Sigmoid colon (tissue), 7 donors: ENCODE results near the gene OR5M11. TPM values are rescaled to one million over a fixed set of nuclear protein-coding genes. Genes with fewer than 3 reads are reported as not detected.

Source experiments
- DNase-seq: peaks from one replicate; pipeline ENCODE4 v3.0.0-alpha.2; 2019
- H3K27ac ChIP-seq, 4 donors: fragments of 200-600 bp; sonication (generic); one replicate each; pipeline ENCODE4 v1.5.1; 2016 to 2019; ENCODE audit warnings: mild to moderate bottlenecking in 1 of 4
- H3K27me3 ChIP-seq, 3 donors: fragments of 200-600 bp; sonication (generic); one replicate each; pipeline ENCODE4 v1.5.1; 2019; ENCODE audit warnings: mild to moderate bottlenecking in 1 of 3
- H3K36me3 ChIP-seq, 4 donors: fragments of 200-600 bp; sonication (generic); one replicate each; pipeline ENCODE4 v1.5.1; 2016 to 2019
- H3K4me1 ChIP-seq, 4 donors: fragments of 200-600 bp; sonication (generic); one replicate each; pipeline ENCODE4 v1.5.1; 2017 to 2019
- H3K4me3 ChIP-seq, 4 donors: fragments of 200-600 bp; sonication (generic); one replicate each; pipeline ENCODE4 v1.5.1; 2017 to 2019; ENCODE audit warnings: mild to moderate bottlenecking in 2 of 4, moderate library complexity in 1 of 4
- H3K9me3 ChIP-seq, 4 donors: fragments of 200-600 bp in 3 of 4; sonication (generic) in 3 of 4; one replicate each; pipeline versions ENCODE4 v1.5.1 to v1.6.1; 2013 to 2019
- CTCF ChIP-seq, 4 experiments: fragments of 450-650 bp in 3 of 4; fragments of 200-600 bp in 1 of 4; IDR thresholded peaks; one replicate each; pipeline ENCODE4 v1.5.1; 2016 to 2019; ENCODE audit warnings: antibody characterized with exemption in 4 of 4, mild to moderate bottlenecking in 3 of 4, moderate library complexity in 2 of 4
- EP300 ChIP-seq, 4 donors: sonication (generic); formaldehyde crosslinking; IDR thresholded peaks; one replicate each; pipeline ENCODE4 v1.6.1; 2017; ENCODE audit warnings: antibody characterized with exemption in 4 of 4
- POLR2A ChIP-seq, 2 donors: fragments of 450-650 bp; IDR thresholded peaks; one replicate each; pipeline ENCODE4 v1.6.1; 2016; ENCODE audit warnings: antibody characterized with exemption in 2 of 2, mild to moderate bottlenecking in 2 of 2, moderate library complexity in 2 of 2
- POLR2AphosphoS5 ChIP-seq, 4 donors: sonication (generic); formaldehyde crosslinking; IDR thresholded peaks; one replicate each; pipeline ENCODE4 v1.6.1; 2017; ENCODE audit warnings: antibody characterized with exemption in 4 of 4
- WGBS, 2 donors: extraction: QIAGEN DNeasy Blood & Tissue Kit; methylation state at CpG; one replicate each; pipeline ENCODE4 v1.1.7; 2013; 5-methylcytosine and 5-hydroxymethylcytosine counted together
- intact Hi-C: fragments of 100-400 bp; cut with DNase I; formaldehyde crosslinking; loops from one replicate; pipeline ENCODE4 v1.15.1; 2023
- polyA plus RNA-seq, 3 donors: library from polyadenylated mRNA; stranded (reverse); fragments of 200-250 nt; gene quantifications; one replicate each; pipeline ENCODE4 v1.2.3, GENCODE V29; 2013
- total RNA-seq, 4 donors: library from RNA; depleted of rRNA; stranded (reverse); fragments of >200 nt; gene quantifications; one replicate each; pipeline ENCODE4 v1.1.0, GENCODE V29; 2016
- donor health status: healthy with polysubstance abuse.
- donor health status: Bipolar disorder and iron deficiency.
- donor health status: healthy.

The OR5M11 gene
- total and polyA plus RNA-seq, 7 donors, result not detected

- intact Hi-C loops, result no loop called here
- no peak for DNase-seq
- no peaks in the 10 kb centered on the region for H3K9me3 ChIP-seq
- WGBS, 2 donors, result 98% methylated on average over 1 of the region's 1 CpG
- no peaks in the 10 kb centered on the region for H3K36me3 ChIP-seq
- no peaks in the 10 kb centered on the region for H3K4me1 ChIP-seq
- H3K27me3 ChIP-seq, result no peaks in the 10 kb centered on the region
- no peak overlapping the region for H3K27ac ChIP-seq
- H3K4me3 ChIP-seq, result no peak overlapping the region
- TF ChIP-seq POLR2AphosphoS5 (IDR thresholded peaks at IDR 0.05) (no peak), POLR2A (IDR thresholded peaks at IDR 0.05) (no peak), EP300 (IDR thresholded peaks at IDR 0.05) (no peak), CTCF (IDR thresholded peaks at IDR 0.05) (no peak)
Measured at GRCh38 chr11:56543739-56544138, 682 bp upstream of the OR5M11 start.

GRCh38 chr11:56533054-56533740, 9.9 kb downstream of the OR5M11 start:
- H3K36me3 ChIP-seq, result no peaks in the 10 kb centered on the region
- H3K9me3 ChIP-seq, result no peaks in the 10 kb centered on the region
- DNase-seq, result no peak
- H3K27me3 ChIP-seq, result no peaks in the 10 kb centered on the region
- no peak overlapping the region for H3K4me3 ChIP-seq
- H3K4me1 ChIP-seq, result no peaks in the 10 kb centered on the region
- H3K27ac ChIP-seq, result no peak overlapping the region
- TF ChIP-seq EP300 (IDR thresholded peaks at IDR 0.05) (no peak), CTCF (IDR thresholded peaks at IDR 0.05) (no peak), POLR2AphosphoS5 (IDR thresholded peaks at IDR 0.05) (no peak)
- intact Hi-C loops, result no loop called here
- 14 to 60% methylated on average over 3 of the region's 3 CpGs for WGBS, 2 donors

GRCh38 chr11:56531856-56532255, 11.2 kb downstream of the OR5M11 start:
- intact Hi-C loops, result no loop called here
- 19 to 60% methylated on average over 2 of the region's 2 CpGs for WGBS, 2 donors
- no peak overlapping the region for H3K27ac ChIP-seq
- H3K4me3 ChIP-seq, result no peak overlapping the region
- DNase-seq, result no peak
- TF ChIP-seq POLR2A (IDR thresholded peaks at IDR 0.05), result no peak
- no peak for TF ChIP-seq POLR2AphosphoS5 (IDR thresholded peaks at IDR 0.05)
- TF ChIP-seq CTCF (IDR thresholded peaks at IDR 0.05), result no peak
- TF ChIP-seq EP300 (IDR thresholded peaks at IDR 0.05), result no peak
- no peaks in the 10 kb centered on the region for H3K36me3 ChIP-seq
- H3K27me3 ChIP-seq, result no peaks in the 10 kb centered on the region
- H3K4me1 ChIP-seq, result no peaks in the 10 kb centered on the region
- no peaks in the 10 kb centered on the region for H3K9me3 ChIP-seq

- DNase-seq, result no peak
Measured at GRCh38 chr11:56522008-56522407, 21.0 kb downstream of the OR5M11 start.

More at GRCh38 chr11:56522008-56522407, 21.0 kb downstream of the OR5M11 start:
- WGBS, 2 donors, result 45 to 54% methylated on average over 5 of the region's 5 CpGs
- no peak overlapping the region for H3K4me3 ChIP-seq
- no peaks in the 10 kb centered on the region for H3K9me3 ChIP-seq
- no peaks in the 10 kb centered on the region for H3K36me3 ChIP-seq
- H3K4me1 ChIP-seq, result no peaks in the 10 kb centered on the region
- TF ChIP-seq POLR2AphosphoS5 (IDR thresholded peaks at IDR 0.05) (no peak), CTCF (IDR thresholded peaks at IDR 0.05) (no peak), EP300 (IDR thresholded peaks at IDR 0.05) (no peak), POLR2A (IDR thresholded peaks at IDR 0.05) (no peak)
- no peak overlapping the region for H3K27ac ChIP-seq
- intact Hi-C loops, result no loop called here
- no peaks in the 10 kb centered on the region for H3K27me3 ChIP-seq
